HFF-Myc (cell line): ENCODE results near the gene SLC37A3.
"Not testable (repeated sequence)": the region's sequence is repeated elsewhere in the genome, so short reads cannot be mapped to it uniquely, and the experiment has no call there.

Experiments
- DNase-seq: peaks from one replicate; pipeline ENCODE4 v3.0.0-alpha.2; 2011; ENCODE audit warnings: low read depth; ENCODE audit errors: extremely low read depth
- H3K4me3 ChIP-seq: replicated peaks from 2 replicates; pipeline ENCODE4 v1.5.1; 2011; ENCODE audit warnings: low read depth, mild to moderate bottlenecking, control low read depth, low read length
- CTCF ChIP-seq: IDR thresholded peaks from 2 replicates; pipeline ENCODE4 v1.5.1; 2012; ENCODE audit warnings: mild to moderate bottlenecking, low read depth, low read length, control low read depth; ENCODE audit errors: missing control alignments

The SLC37A3 gene

DNA sequence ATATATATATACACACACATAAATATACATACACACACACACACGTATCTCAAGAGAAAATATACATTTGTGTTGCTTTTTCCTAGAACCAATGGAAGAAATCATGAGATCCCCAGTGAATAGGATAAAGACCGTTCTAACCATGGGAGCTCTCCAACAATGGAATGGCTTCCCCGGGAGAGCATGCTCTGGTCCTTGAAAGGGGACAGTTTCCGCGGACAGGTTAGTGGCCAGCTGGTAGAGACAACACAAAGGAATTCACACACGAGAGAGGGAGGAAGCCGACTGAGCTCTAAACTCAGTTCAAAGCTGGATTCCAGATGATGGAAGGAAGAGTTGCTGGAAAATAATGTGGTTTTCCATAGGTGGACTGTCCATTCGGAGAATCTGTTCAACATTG is 72.7 kb downstream of the SLC37A3 start:
- no peak for DNase-seq
- no peak for TF ChIP-seq CTCF
- H3K4me3 ChIP-seq: no peak overlapping the region

DNA sequence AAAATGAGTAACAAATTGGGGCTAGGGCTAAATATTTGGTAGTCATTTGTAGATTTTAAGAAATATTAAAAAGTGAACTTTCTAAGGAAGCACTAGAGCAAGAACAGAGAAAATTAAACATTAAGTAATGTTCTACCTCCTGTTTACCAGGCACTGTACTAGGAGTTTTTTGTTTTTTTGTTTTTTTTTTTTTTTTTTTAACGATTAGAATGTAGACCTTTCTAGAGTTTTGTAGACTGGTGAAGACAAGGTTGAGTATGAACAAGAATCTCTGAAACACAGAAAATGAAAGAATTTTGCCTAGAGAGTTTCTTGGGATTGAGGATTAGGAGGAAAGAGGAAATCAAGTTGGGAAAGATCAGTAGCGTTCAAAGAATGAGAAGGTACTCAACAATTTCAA is 73.6 kb downstream of the SLC37A3 start:
- no peak for TF ChIP-seq CTCF
- H3K4me3 ChIP-seq: no peak overlapping the region
- DNase-seq: no peak

DNA sequence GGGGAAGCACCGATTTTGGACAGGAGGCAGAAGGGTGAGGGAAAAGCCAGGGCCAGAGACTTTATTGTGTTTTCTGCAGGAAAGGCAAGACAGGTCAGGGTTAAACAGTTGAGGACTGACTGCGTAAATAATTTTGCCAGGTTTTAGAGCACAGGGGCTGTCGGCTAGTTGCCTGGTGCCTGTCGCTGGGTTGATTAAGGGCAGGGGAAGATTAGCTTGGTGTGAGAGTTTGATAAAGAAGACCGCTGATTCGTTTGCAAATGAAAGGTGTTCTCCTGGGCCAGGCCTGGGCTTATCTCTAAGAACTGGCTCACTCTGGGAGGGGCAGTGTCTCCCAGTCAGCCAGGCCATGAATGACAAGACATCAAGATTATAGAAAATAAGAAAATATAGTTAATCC is 75.6 kb downstream of the SLC37A3 start:
- no peak for DNase-seq
- TF ChIP-seq CTCF: no peak
- H3K4me3 ChIP-seq: no peak overlapping the region

DNA sequence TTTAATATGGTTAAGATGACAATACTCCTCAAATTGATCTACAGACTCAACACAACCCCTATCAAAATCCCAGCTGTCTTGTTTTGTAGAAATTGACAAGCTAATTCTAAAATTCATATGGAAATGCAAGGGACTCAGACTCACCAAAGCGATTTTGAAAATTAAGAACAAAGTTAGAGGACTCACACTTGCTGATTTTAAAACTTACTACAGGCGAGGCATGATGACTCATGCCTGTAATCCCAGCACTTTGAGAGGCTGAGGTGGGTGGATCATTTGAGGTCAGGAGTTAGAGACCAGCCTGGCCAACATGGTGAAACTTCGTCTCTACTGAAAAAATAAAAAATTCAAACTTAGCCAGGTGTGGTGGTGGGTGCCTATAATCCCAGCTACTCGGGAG is 78.3 kb downstream of the SLC37A3 start:
- DNase-seq, H3K4me3 ChIP-seq: not testable (repeated sequence)

- TF ChIP-seq CTCF: no peak
- no peak for DNase-seq
- no peak overlapping the region for H3K4me3 ChIP-seq
Observed at GRCh38 chr7:140317999-140318398, 80.3 kb downstream of the SLC37A3 start.

DNA sequence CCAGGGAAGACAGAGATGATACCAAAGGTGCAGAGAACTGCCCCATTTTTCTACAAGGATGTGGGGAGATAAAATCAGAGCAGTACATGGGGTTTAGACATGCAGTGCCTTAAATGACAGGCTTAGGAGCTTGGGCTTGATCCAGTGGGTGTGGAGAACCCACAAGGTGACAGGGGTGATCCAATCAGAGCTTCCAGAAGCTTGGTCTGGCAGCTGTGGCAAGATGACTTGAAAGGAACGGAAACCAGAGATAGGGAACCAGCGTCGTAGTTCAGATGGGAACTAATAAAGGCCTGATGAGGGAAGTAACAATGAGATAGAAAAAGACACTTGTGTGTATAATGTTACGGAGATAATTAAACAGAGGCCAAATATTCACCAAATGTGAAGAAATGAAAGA is 80.7 kb downstream of the SLC37A3 start:
- DNase-seq: no peak
- TF ChIP-seq CTCF: no peak

GRCh38 chr7:140316165-140316661 is 82.1 kb downstream of the SLC37A3 start:
- DNase-seq: peak; percentile 7
- TF ChIP-seq CTCF: no peak
- no peak overlapping the region for H3K4me3 ChIP-seq

More for the DNA sequence above, 80.7 kb downstream of the SLC37A3 start:
- H3K4me3 ChIP-seq: no peak overlapping the region
